Ovary (tissue), 3 donors: ENCODE results near the gene FLT3LG.

ENCODE experiments used
- CTCF ChIP-seq, 3 donors: fragments of 450-650 bp in 2 of 3; fragments of 200-600 bp in 1 of 3; IDR thresholded peaks; one replicate each; pipeline versions ENCODE4 v1.5.1 to v1.8.0; 2016 to 2022; ENCODE audit warnings: antibody characterized with exemption in 3 of 3, mild to moderate bottlenecking in 1 of 3
- POLR2A ChIP-seq: fragments of 450-650 bp; IDR thresholded peaks from one replicate; pipeline ENCODE4 v1.6.1; 2017; ENCODE audit warnings: antibody characterized with exemption, mild to moderate bottlenecking, moderate library complexity
- donor health status: DM: no; HTN: no; CAD: no.

GRCh38 chr19:49513746-49514118, 39.7 kb downstream of the FLT3LG start:
- no peak for TF ChIP-seq CTCF (IDR thresholded peaks at IDR 0.05)
- TF ChIP-seq POLR2A, result no peak
